ENCODE measurements around the gene ST3GAL5.
"Not testable (repeated sequence)": the region's sequence is repeated elsewhere in the genome, so short reads cannot be mapped to it uniquely, and the experiment has no call there.

Gene ST3GAL5

DNA sequence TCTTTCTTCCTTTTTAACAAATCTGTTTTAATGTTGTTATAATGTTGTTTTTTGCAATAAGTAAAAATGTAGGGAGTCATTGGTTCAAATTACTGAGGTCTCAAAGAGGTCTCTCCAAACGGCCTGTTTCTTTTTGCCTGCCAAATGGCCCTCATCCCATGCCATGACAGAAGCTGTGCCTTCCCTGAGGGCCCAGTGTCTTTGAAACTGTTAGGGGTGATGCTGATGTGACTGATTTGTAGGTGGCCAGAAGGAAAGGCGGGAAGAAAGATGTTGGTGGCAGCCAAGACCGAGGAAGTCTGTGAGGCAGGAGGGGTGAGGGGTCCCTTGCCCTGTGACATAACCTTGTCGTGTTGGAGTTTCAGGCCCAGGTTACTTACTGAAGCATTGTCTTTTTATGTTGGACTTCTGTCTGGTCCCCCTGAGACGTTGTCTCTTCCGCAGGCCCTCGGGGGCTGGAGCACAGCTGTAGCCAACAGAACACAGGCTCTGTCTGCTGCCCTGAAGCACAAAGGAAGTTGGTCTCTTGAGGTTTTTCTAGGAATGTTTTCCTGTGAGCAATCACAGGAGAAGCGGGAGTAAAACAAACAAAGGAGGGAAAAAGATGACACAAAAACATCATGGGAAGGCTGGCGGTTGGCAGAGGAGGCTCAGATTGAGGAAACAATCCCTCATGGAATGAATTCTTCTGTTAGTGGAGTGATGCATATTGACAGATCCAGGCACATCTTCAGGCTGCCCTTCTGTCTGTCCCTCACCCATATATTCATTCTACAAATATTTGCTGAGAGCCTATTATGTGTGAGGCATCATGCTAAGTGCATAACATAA, 4.9 kb upstream of the ST3GAL5 start:
- peak; percentile 80 for DNase-seq (ENCODE audit: low read depth)

DNA sequence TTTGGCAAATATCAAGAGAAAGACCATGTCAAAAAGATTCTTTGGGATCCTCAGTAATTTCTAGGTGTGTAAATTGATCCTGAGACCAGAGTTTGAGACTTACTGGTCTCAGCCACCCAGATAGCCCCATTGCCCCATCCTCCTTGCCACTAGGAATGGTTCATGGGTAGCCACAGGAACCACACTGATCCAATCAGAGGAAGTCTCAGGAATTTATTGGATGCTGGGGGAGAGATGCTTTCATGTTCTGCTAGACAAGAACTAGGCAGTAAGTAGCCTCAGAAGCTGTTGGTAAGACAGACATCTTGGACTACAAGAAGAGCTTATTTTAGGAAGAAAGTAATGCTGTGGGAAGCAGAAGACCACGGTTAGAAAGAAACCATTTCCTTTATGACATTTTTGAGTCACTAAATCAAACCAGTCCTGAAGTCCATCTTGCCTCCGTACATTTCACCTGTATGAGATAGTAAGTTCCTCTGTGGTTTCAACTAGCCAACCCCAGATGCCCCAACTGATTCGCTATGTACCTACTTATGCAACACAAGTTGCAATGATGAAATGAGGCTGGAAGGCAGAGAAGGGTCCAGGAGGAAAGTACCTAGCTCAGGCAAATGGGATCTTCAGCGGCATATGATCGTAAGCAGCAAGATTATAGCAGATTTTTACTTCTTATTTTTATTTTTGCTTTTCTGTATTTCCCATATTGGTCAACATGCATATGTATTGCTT, 3.6 kb upstream of the ST3GAL5 start:
- no peak for DNase-seq (ENCODE audit: low read depth)

DNA sequence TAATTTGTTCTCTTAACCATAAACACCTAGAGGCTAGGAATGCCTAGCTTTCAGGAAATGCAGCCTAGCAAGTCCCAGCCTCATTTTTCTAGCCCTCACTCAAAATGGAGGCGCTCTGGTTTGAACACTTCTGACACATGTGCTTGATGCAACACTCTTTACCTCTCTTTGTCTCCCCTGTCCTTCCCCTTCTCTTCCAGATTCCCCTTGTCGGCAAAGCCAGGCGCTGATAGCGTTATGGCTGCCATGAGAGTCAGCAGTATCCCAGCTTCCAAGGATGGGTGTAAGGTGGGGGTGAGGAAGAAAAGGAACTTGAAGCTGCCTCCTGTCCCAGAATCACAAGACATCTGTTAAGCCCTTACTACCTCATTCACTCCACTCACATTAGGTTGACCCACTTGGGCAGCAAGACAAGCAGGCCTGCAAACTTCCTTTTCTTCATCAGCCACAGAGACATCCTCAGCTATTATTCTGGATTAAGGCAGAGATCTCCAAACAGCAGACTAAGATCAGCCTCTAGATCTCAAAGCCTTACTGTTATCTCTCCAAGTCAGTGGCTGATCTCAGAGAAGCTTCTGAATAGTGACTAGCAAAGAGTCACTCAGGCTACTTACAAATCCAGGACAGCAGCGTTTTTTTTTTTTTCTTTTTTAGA, 1.9 kb upstream of the ST3GAL5 start:
- DNase-seq (ENCODE audit: low read depth) = no peak

DNA sequence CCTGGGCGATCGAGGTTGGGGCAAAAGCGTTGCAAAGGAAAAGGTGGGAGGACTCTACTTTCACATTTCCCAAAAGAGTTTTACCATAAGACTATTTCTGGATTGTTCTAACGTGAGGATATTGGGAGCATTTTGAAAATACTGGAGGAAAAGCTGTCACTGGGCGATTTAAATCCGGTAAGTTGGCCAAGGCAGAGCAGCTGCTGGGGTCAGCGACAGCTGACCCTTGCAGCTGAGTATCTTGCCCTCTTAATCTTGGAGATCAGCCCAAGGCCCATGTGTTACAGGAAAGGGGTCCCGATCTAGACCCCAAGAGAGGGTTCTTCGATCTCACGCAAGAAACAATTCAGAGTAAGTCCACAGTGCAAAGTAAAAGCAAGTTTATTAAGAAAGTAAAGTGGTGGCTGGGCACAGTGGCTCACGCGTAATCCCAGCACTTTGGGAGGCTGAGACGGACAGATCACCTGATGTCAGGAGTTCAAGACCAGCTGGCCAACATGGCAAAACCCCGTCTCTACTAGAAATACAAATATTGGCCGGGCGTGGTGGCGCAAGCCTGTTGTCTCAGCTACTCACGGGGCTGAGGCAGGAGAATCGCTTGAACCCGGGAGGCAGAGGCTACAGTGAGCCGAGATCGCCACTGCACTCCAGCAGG, 964 bp upstream of the ST3GAL5 start:
- DNase-seq (ENCODE audit: low read depth) = no peak

DNA sequence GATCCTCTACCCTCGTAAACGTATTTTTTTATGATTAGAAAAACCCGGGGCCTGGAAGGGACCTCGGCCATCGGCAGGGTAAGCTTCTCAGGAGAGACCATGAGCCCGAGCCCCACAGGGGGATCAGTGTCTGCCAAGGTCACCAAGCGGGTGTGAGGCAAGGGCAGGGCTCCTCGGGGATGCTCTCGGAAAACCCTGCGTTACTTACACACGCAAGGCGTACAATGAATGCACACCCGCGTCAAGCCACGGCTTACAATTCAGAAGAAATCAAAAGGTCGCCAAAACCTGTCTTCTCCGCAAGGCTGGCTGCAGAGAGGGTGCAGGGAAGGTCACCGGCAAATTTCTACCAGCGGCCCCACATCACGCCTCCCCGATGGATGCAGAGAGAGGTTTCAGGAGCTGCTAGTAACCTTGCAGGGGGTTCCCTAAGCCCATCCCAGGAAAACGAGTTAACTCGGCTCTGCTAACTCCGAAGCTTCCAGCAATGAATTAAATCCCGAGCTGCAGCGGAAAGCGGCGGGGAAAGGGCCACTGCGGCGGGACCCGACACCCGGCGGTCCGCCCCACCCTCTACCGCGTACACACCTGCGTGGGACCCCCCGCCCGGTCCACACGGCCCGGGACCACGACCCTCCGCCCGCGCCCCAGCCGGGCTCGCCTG, 638 bp downstream of the ST3GAL5 start:
- DNase-seq (ENCODE audit: low read depth) = no peak

DNA sequence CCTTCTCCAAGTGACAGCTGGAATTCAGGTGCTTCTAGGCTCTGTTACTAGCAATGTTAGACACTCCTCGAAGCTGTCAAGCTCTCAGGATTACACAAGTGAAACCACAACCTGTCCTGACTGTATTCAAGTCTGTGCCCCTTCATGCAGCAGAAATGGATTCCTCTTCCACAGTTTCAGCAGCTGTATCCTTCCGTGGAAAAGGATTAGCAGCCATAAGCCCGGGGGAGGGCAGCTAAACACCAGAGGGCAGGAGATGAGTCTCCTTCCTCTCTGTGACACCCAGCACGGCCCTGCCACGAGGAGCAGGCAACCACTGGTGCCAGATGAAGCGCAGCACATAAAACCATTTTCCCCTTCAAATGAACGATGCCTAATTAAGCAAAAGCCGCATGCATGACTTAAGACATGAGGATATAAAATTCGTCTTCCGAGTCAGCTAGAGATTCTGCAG, 1.2 kb downstream of the ST3GAL5 start:
- no peak for DNase-seq (ENCODE audit: low read depth)

DNA sequence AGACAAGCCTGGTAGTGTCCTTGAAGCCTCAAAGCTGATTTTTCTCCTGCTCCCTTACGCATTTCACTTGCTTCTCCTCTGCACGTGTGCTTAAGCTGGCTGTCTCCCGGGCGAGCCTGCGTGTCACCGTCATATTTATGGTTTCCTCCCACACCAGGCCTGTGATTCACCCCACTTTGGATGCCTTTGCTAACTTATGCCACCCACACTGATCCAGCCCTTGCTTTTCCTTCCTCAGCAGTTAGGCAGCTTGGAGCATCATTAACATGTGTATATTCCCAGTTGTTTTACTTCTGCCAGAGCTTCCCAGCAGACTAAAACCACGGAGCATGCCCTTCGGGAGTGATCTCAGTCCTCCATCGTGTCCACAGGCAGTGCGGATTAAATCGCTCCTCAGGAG, 2.2 kb downstream of the ST3GAL5 start:
- peak; percentile 82 for DNase-seq (ENCODE audit: low read depth)

DNA sequence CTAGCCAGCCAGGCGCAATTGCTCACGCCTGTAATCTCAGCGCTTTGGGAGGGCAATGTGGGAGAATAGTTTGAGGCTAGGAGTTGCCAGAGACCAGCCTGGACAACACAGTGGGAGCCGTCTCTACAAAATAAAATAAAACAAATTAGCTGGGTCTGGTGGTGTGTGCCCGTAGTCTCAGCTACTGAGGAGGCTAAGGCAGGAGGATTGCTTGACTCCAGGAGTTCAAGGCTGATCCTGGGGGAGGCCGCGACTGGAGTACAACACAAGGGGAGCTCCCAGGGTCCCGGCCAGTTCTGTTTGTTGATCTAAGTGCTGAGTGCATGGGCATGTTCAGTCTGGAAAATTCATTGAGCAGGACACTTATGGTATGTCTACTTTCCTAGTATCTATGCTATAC, 2.6 kb downstream of the ST3GAL5 start:
- no peak for DNase-seq (ENCODE audit: low read depth)

DNA sequence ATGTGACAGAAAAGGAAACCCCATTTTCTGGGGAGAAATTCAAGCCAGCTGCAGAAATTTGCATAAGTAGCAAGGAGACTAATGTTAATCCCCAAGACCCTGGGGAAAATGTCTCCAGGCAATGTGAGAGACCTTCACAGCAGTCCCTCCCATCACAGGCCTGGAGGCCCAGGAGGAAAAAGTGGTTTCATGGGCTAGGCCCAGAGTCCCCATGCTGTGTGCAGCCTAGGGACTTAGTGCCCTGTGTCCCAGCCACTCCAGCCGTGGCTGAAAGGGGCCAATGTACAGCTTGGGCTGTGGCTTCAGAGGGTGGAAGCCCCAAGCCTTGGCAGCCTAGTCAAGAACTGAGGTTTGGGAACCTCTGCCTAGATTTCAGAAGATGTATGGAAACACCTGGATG, 7.0 kb downstream of the ST3GAL5 start:
- DNase-seq (ENCODE audit: low read depth) = not testable (repeated sequence)

DNA sequence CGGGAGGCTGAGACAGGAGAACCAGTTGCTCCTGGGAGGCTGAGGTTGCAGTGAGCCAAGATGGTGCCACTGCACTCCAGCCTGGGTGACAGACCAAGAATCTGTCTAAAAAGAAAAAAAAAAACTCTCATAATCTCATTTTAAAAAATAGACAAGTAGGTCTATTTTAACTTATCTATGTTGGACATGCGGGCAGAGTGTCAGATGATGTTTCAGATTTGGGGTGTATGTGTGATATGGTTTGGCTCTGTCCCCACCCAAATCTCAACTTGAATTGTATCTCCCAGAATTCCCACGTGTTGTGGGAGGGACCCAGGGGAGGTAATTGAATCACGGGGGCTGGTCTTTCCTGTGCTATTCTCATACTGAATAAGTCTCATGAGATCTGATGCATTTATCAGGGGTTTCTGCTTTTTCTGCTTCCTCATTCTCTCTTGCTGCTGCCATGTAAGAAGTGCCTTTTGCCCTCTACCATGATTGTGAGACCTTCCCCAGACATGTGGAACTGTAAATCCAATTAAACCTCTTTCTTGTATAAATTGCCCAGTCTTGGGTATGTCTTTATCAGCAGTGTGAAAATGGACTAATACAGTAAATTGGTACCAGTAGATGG, 8.0 kb downstream of the ST3GAL5 start:
- DNase-seq (ENCODE audit: low read depth) = not testable (repeated sequence)

DNA sequence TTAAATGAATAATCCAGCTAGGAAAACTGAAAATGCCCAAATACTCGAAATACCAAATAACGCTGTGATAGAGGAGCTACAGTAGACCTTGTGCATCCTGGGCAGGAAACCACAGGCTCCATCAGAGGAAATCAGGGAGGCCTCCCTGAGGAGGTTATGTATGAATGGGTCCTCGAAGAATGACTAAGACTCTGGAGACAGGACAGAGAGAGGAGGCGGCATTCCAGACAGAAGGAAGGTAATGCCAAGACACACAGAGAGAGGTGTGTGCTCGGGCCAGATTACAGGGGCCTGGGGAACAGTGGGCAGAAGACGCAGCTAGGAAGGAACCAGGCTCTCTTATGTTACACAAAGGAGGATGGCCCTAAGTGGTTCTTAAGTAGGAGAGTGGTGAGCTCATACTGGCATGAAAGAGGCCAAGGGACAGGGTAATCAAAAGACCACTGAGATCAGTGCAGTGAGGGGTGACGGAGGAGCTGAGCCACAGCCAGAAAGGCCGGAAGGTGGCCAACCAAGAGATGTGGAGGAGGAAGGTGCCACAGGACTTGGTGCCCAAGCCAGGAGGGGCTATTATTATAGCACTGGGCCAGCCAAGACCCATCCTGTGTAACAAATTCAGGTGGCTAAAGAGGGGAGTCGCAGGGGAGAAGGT, 9.9 kb downstream of the ST3GAL5 start:
- no peak for DNase-seq (ENCODE audit: low read depth)

DNA sequence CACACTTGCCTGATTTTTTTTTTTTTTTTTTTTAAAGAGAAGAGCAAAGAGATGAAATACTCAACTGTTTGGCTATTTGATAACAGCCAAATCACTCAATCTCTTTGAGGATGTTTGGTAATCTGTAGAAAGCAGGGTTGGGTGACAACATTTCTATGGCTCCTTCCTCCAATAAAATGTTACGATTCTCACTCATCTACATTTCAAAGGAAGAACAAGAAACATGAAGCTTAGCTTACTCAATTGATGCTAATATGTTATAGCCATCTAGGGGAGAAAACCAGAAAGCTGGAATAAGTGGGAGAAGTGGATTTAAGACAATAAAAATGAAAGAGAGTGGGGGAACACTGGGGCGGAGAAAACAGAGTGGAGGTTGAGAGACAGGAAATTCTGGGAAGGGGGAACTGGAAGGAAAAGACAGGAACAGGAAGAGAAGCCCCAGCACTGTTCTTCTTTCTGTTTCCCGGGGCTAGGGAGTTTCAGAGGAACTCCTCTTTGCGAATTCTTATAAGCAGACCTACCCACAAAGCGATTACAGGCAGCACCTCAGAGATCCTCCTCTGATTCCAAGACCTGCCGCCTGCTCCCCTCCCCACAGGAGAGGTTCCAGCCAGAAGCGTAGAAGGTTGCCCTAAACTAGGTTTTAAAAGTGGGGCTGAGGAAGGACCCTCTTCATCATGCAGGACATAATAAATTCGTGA, 13.3 kb downstream of the ST3GAL5 start:
- DNase-seq (ENCODE audit: low read depth) = no peak

DNA sequence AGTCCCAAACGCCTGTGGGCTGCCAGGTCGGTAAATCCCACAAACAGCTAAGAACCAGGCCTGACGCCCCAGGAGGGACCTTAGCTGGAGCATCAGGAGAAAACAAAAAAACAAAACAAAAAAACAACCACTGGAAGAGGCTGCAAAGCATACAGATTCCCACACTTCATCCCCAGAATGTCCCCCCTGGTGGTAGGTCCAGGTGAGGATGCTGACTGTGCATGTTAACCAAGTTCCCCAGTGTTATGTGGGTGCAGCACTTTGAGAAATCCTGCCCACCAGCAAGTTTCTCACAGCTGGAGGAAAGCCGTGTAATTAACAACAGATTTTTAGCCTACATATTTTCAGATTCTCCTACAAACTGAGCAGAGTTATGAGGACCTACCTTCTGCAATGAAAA, 15.1 kb downstream of the ST3GAL5 start:
- DNase-seq (ENCODE audit: low read depth) = no peak

DNA sequence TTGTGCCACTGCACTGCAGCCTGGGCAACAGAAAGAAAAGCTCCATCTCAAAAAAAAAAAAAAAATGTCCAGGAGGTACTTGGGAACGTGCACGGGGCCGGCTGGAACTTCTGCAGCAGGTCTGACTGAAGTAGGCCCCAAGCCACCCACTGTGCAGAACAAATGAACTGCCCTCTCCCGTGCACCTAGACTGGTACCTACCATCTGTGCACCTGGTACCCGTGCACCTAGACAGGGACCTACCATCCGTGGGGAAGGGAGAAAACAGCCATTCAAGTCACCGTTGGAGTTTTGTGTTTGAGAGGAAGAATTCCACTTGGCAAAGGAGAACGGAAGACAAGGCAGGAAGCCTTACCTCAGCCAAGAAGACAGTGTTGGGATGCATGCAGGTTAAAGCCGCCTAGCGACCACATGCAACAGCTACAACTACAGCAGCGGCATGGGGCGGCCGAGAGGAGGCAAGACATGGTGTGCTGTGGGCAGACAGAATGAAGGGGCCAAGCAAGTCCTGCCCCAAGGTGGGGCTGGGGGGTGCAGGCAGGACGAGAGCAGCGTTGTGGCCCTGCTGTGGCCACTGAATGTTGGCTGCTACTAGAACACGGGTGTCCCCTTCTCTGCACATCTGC, 16.1 kb downstream of the ST3GAL5 start:
- no peak for DNase-seq (ENCODE audit: low read depth)

DNA sequence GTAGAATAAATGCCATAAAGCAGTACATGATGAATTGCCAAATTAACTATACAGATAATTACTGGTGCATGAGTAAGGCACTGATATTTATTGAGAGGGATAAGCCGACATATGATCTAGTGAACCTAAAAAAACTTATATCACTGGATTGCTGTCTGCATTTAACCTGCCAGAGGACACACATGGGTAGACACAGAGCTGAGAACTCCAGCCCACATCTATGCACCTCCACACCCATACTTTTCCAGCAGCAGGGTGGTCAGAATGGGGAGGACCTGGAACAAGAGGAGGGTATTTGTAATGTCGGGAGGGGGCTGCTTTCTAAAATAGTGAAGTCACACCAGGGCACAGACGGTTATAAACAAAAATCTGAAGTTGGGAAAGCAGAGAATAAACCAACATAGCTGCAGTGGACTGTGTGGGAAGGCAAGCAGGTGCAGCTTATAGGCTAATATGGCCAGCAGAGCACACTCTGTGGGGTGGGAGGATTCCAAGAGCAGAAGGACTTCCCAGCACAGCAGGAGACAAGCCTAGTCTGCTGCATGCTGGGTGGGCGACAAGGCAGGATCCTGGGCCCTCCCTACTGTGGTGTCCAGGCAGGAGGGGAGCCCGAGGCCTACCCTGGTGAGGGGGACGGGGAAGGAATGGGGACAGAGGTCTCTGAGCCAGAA, 17.2 kb downstream of the ST3GAL5 start:
- no peak for DNase-seq (ENCODE audit: low read depth)

DNA sequence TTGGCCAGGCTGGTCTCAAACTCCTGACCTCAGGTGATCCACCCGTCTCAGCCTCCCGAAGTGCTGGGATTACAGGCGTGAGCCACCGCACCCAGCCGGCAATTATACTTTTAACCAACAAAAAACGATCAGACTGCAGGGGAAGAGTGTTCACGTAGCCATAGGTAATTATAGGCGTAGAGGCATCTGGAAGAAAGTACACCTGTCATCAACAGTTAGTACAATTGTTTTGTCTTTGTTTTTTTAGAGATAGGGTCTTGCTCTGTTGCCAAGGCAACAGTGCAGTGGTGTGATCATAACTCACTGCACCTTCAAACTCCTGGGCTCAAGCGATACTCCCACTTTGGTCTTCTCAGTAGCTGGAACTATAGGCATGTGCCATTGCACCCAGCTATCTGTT, 20.0 kb downstream of the ST3GAL5 start:
- no peak for DNase-seq (ENCODE audit: low read depth)

DNA sequence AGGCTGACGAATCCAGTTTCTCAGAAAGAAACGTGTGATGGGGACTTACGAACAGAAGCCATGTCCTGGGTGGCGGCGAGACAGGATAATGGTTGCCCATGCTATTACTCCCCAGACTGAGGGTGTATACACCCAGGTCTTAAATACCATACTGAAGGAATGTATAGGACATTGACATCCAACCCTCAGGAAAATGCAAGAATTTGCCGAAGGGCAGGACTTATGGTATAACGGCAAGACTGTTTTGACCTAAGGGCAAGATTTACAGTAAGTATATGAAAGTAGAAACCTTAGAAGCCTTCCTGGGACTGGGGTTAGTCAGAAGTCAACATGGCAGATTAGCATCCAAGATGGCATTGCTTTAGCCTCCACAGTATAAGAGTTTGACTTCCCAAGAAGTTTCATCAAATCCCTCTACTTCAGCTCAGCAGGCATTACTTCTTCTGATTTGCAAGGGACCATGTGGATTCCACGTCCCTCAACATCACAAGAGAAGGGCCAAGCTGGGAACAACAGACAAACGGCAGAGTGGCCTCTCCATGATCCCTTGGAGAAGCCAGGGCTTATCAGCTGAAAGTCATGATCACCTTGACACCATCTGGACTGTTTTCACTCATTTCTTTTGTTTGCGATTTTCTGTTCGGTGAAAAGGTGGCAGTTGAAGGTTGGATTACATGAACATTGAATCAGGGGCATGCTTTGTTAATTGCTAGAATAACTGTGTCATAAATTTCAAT, 21.1 kb downstream of the ST3GAL5 start:
- no peak for DNase-seq (ENCODE audit: low read depth)

DNA sequence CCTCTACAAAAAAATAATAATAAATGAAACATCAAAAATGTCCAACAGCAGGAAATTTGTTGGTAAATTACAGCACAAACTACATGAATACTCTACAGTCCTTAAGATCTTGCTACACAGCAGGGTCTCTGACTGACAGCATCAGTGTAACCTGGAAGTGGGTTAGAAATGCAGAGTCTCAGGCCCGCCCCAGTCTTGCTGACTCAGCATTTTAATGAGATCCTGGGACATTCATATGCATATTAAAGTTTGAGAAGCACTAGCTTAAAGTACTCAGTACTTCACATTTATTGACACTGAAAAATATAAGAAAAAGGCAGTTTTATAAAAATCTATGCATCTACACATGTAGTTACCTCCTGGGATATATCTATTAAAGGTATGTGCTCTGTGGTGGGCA, 21.7 kb downstream of the ST3GAL5 start:
- no peak for DNase-seq (ENCODE audit: low read depth)
